IPS-20b (cell line): ENCODE data around the gene FAM20C.
"Not testable (repeated sequence)": the region's sequence is repeated elsewhere in the genome, so short reads cannot be mapped to it uniquely, and the experiment has no call there.

Experiments used
- H3K27ac ChIP-seq: one replicate; pipeline ENCODE4 v1.5.1; 2013; ENCODE audit warnings: low read length
- H3K27me3 ChIP-seq: 2 replicates; pipeline ENCODE4 v1.6.1; 2013; ENCODE audit warnings: mild to moderate bottlenecking, low read length, inconsistent platforms; ENCODE audit not compliant: insufficient read depth
- H3K36me3 ChIP-seq: 2 replicates; pipeline ENCODE4 v1.6.1; 2013; ENCODE audit warnings: low read depth, mild to moderate bottlenecking, inconsistent platforms, low read length, moderate library complexity; ENCODE audit not compliant: insufficient read depth
- H3K4me1 ChIP-seq: 2 replicates; pipeline ENCODE4 v1.6.1; 2013; ENCODE audit warnings: mild to moderate bottlenecking, control low read depth, inconsistent platforms, low read length, moderate library complexity; ENCODE audit not compliant: insufficient read depth
- H3K4me3 ChIP-seq: 2 replicates; pipeline ENCODE4 v1.5.1; 2013; ENCODE audit warnings: mild to moderate bottlenecking, low read length, inconsistent platforms
- H3K9ac ChIP-seq: 2 replicates; pipeline ENCODE4 v1.6.1; 2013; ENCODE audit warnings: low read depth, mild to moderate bottlenecking, inconsistent platforms, low read length, moderate library complexity
- H3K9me3 ChIP-seq: 2 replicates; pipeline ENCODE4 v1.6.1; 2013; ENCODE audit warnings: mild to moderate bottlenecking, low read depth, low read length, inconsistent platforms; ENCODE audit not compliant: insufficient read depth

The FAM20C gene

DNA sequence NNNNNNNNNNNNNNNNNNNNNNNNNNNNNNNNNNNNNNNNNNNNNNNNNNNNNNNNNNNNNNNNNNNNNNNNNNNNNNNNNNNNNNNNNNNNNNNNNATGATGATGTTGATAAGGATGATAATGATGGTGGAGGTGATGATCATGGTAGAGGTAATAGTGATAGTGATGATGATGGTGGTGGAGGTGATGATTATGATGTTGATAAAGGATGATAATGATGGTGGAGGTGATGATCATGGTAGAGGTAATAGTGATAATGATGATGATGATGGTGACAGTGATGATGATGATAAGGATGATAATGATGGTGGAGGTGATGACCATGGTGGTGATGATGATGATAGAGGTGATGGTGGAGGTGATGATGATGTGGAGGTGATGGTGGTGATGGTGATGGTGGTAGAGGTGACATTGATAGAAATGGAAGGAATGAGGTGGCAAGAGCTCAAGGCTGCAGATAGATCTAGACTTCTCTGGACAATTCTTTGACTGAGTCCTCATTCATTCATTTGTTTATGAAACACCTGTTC lies 47.8 kb downstream of the FAM20C start:
- Histone ChIP-seq H3K27ac (no peak overlapping the region), H3K9ac (no peak overlapping the region), H3K4me1 (no peaks in the 10 kb centered on the region)

DNA sequence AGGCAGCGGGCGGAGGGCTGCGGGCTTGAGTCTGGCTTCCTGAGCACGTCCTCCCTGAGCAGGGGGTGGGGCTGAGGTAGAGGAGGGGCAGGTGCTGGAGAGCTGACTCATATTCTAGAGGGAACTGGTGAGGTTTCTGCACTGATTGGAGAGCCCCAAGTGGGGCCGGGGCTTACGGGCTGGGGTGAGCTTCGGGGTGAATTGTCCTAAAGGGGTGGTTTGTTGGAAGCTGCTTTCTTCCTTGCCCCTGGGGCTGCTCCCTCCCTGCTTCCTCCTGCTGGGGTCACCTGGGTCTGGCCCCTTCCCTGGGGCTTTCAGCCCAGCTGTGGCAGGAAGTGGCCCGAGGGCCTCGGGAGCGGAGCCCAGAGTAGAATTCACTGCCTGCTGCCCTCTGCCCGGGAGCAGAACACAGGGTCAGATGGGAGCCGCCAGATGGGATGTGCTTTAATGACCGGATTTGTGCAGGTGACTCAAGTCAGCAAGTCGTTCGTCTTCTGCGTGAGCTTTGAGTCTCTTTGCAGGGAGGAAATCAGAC lies 48.6 kb downstream of the FAM20C start:
- Histone ChIP-seq H3K4me1 (no peaks in the 10 kb centered on the region), H3K27ac (no peak overlapping the region), H3K36me3 (no peaks in the 10 kb centered on the region), H3K9me3 (0 out of 2 replicates have a peak, but pooled peaks cover 5% of the 10 kb centered on the region), H3K27me3 (no peaks in the 10 kb centered on the region), H3K4me3 (no peak overlapping the region), H3K9ac (no peak overlapping the region)

More for the DNA sequence above, 47.8 kb downstream of the FAM20C start:
- H3K27me3 ChIP-seq, result no peaks in the 10 kb centered on the region
- H3K36me3 ChIP-seq, result no peaks in the 10 kb centered on the region
- 0 out of 2 replicates have a peak, but pooled peaks cover 5% of the 10 kb centered on the region for H3K9me3 ChIP-seq
- no peak overlapping the region for H3K4me3 ChIP-seq

DNA sequence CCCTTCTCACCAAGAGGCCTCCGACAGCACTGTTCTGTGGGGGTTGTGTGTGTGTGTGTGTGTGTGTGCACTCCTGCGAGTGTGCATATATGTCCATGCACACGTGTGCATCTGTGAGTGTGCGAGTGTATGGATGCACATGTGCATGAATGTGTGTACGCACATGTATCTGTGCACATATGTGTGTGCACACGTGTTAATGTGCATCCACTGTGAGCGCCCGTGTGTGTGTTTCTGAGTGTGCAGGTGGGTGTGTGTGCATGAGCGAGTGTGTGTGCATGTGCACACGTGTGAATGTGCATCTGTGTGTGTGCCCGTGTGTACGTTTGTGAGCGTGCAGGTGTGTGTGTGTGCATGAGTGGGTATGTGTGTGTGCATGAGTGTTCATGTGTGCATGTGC lies 49.1 kb downstream of the FAM20C start:
- H3K36me3 ChIP-seq, result no peaks in the 10 kb centered on the region
- H3K9me3 ChIP-seq, result 0 out of 2 replicates have a peak, but pooled peaks cover 5% of the 10 kb centered on the region
- no peak overlapping the region for H3K4me3 ChIP-seq
- H3K27me3 ChIP-seq, result no peaks in the 10 kb centered on the region
- no peaks in the 10 kb centered on the region for H3K4me1 ChIP-seq
- no peak overlapping the region for H3K9ac ChIP-seq
- no peak overlapping the region for H3K27ac ChIP-seq

DNA sequence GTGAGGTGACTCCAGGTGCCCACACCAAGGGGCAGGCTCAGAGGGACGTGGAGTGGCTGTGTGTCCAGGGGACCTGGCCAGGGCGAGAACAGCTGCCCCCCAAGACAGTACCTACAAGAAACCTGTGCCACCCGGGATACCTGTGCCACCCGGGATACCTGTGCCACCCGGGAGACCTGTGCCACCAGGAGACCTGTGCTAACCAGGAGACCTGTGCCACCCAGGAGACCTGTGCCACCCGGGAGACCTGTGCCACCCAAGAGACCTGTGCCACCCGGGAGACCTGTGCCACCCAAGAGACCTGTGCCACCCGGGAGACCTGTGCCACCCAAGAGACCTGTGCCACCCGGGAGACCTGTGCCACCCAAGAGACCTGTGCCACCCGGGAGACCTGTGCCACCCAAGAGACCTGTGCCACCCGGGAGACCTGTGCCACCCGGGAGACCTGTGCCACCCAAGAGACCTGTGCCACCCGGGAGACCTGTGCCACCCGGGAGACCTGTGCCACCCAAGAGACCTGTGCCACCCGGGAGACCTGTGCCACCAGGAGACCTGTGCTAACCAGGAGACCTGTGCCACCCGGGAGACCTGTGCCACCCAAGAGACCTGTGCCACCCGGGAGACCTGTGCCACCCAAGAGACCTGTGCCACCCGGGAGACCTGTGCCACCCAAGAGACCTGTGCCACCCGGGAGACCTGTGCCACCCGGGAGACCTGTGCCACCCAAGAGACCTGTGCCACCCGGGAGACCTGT lies 50.6 kb downstream of the FAM20C start:
- H3K36me3 ChIP-seq, H3K4me1 ChIP-seq, H3K27ac ChIP-seq, H3K9me3 ChIP-seq, H3K9ac ChIP-seq, H3K4me3 ChIP-seq, H3K27me3 ChIP-seq: not testable (repeated sequence)

DNA sequence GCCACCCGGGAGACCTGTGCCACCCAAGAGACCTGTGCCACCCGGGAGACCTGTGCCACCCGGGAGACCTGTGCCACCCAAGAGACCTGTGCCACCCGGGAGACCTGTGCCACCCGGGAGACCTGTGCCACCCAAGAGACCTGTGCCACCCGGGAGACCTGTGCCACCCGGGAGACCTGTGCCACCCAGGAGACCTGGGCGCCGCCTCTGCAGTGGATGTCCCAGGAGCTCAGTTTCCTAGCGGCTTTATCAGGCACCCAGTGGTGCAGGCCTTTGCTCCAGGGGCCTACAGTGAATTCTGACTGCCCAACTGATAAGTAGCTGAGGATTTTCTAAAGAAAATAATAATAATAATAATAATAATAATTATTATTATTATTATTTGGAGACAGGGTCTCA lies 51.2 kb downstream of the FAM20C start:
- not testable (repeated sequence) for H3K4me1 ChIP-seq, H3K4me3 ChIP-seq, H3K36me3 ChIP-seq, H3K27ac ChIP-seq, H3K27me3 ChIP-seq, H3K9ac ChIP-seq, H3K9me3 ChIP-seq

DNA sequence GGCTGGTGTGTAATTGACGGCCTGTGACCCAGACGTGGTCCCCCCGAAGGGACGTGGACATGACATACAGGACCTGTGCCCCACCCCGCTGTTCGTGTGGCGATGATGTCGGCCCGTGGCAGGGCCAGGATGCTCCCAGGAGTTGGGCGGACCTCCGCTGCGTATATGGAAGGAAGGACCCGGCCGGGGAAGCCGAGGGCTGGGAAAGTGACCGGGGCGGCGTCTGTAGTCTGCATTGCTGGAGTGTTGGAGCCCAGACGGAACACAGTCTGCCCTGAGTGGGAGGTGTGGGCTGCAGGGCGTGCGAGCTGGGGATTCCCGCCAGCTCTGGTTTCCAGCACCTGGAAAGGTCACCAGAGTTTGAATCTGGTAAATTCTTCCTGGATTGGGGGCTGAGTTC lies 52.6 kb downstream of the FAM20C start:
- Histone ChIP-seq H3K27me3 (no peaks in the 10 kb centered on the region), H3K9ac (no peak overlapping the region), H3K36me3 (peaks cover 9% of the 10 kb centered on the region), H3K4me3 (no peak overlapping the region), H3K27ac (no peak overlapping the region), H3K9me3 (no peaks in the 10 kb centered on the region), H3K4me1 (no peaks in the 10 kb centered on the region)

DNA sequence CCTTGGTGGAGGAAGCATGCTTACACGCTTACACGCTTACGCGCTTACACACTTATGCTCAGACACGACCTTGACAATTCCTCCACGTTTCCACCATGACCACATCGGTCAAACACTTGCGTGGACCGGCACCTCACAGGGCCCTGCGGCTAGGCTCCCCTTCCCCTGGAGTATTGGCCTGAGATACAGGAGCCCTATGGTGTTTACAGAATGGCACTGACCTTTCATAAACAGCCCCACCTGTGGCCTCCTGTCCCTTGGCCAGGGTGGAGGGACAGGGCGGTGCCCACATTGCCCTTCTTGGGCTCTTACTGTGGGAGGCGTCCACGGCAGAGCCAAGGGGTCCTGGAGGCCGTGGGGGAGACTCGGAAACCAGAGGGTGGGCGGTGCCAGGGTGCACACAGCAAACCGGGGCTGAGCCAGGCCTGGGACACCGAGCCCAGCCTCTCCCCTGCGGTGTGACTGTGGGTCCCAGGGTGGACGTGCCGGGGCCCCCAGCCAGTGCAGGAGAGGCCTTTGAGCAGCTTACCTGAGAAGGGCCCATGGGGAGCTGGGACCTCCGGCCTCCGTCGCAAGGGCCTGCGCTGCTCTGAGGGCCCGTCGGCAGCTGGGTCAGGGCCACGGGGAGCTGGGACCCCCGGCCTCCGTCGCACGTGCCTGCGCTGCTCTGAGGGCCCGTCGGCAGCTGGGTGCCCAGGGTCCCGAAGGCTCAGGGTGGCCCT lies 53.4 kb downstream of the FAM20C start:
- no peak overlapping the region for H3K9ac ChIP-seq
- no peak overlapping the region for H3K4me3 ChIP-seq
- H3K27me3 ChIP-seq, result no peaks in the 10 kb centered on the region
- H3K36me3 ChIP-seq, result peaks cover 17% of the 10 kb centered on the region
- H3K4me1 ChIP-seq, result no peaks in the 10 kb centered on the region
- no peak overlapping the region for H3K27ac ChIP-seq
- no peaks in the 10 kb centered on the region for H3K9me3 ChIP-seq

DNA sequence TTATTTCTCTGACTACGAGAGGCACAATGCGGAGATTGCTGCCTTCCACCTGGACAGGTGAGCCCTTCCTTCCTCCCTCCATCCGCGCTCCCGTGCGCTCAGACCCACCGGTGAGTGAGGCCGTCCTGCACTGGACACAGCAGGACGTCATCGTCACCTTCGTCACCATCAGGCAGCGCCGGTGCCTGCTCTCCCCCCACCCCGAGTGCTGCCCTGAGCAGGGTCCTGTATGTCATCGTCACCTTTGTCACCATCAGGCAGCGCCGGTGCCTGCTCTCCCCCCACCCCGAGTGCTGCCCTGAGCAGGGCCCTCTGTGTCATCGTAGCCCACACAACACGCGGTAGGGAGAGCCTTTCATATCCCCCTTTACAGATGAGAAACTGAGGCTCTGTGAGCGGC lies 54.1 kb downstream of the FAM20C start:
- Histone ChIP-seq H3K27me3 (no peaks in the 10 kb centered on the region), H3K27ac (no peak overlapping the region), H3K36me3 (peaks cover 19% of the 10 kb centered on the region), H3K9ac (no peak overlapping the region), H3K9me3 (no peaks in the 10 kb centered on the region; the same call in 1 of the 2 replicates), H3K4me3 (no peak overlapping the region), H3K4me1 (no peaks in the 10 kb centered on the region)

DNA sequence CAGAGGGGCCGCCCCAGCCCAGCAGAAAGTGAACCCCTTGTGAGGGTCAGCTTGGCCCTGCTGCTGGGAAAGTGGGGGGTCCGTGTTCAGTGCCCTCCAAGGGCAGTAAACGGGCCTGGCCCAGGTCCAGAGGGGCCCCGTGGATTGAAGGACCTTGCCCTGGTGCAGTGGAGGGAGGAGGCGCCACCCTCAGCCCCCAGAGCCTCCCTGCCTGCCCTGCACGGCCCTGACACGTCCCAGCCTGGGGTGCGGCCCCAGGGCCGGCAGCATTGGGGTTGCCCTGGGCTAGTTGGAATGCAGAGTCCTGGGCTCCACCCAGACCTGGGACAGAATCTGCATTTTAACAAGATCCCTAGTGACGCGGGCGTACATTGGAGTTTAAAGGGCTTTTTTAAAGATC lies 54.8 kb downstream of the FAM20C start:
- H3K9me3 ChIP-seq, result no peaks in the 10 kb centered on the region; the same call in 1 of the 2 replicates
- H3K9ac ChIP-seq, result no peak overlapping the region
- H3K27me3 ChIP-seq, result no peaks in the 10 kb centered on the region
- H3K4me1 ChIP-seq, result no peaks in the 10 kb centered on the region
- H3K27ac ChIP-seq, result no peak overlapping the region
- no peak overlapping the region for H3K4me3 ChIP-seq
- peaks cover 19% of the 10 kb centered on the region for H3K36me3 ChIP-seq

DNA sequence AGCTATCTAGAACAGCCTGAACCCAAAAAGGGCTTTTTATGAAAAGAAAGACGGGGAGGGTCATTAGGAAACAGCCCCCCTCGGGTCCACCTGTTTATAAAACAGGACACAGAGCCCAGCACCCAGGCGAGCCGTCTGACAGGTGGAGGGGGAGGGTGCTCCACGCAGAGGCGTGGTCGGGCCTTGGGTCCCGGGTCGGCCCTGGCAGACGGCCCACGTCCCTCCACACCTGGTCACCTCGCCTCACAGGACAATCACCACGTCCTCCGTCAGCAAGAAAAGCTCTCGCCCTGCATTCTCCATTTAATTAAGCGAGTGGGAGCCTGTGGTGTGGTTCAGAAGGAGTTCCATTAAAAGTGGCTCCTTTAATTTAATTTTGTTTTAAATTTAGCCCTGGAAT lies 55.3 kb downstream of the FAM20C start:
- Histone ChIP-seq H3K27me3 (no peaks in the 10 kb centered on the region), H3K9ac (no peak overlapping the region), H3K4me1 (no peaks in the 10 kb centered on the region), H3K4me3 (no peak overlapping the region), H3K27ac (no peak overlapping the region), H3K36me3 (peaks cover 19% of the 10 kb centered on the region), H3K9me3 (no peaks in the 10 kb centered on the region; the same call in 1 of the 2 replicates)

DNA sequence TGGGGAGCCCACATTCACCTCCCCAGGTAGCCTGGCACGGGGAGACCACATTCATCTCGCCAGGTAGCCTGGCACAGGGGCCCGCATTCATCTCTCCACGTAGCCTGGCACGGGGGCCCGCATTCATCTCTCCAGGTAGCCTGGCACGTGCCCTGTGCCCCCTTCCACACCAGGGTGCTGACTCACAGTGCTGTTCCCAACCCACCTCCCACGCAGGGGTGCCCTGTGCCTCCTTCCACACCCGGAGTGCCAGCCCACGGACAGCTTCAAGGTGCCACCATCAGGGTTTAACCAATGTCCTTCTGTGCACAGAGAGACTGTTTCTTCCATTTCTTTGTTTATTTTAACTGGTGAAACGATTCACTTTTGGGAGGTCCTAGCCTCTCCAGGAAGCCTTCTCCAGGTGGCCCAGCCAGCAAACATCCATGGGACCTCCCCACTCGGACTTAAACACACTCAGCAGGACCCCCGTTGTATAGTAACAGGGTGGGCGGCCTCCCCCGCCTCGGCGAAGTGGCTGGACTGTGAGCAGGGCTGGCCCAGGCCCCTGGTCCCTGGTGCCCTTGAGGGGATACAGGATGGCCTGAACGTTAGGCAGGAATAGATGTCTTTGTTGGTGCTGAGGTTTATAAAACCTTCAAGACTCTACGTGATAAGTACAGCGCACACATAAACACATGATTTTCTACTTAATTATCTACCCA lies 56.5 kb downstream of the FAM20C start:
- Histone ChIP-seq H3K27ac (no peak overlapping the region), H3K36me3 (peaks cover 19% of the 10 kb centered on the region), H3K4me1 (no peaks in the 10 kb centered on the region), H3K9me3 (peaks cover 8% of the 10 kb centered on the region; the same call in 1 of the 2 replicates), H3K4me3 (no peak overlapping the region), H3K27me3 (no peaks in the 10 kb centered on the region), H3K9ac (no peak overlapping the region)
